ENCODE data around the gene TLE1. TPM values are rescaled to one million over a fixed set of nuclear protein-coding genes. Genes with fewer than 3 reads are reported as not detected.
"Not testable (repeated sequence)": the region's sequence is repeated elsewhere in the genome, so short reads cannot be mapped to it uniquely, and the experiment has no call there.

The TLE1 gene
- total RNA-seq = 34.7 and 40.0 TPM in 2 replicates

DNA sequence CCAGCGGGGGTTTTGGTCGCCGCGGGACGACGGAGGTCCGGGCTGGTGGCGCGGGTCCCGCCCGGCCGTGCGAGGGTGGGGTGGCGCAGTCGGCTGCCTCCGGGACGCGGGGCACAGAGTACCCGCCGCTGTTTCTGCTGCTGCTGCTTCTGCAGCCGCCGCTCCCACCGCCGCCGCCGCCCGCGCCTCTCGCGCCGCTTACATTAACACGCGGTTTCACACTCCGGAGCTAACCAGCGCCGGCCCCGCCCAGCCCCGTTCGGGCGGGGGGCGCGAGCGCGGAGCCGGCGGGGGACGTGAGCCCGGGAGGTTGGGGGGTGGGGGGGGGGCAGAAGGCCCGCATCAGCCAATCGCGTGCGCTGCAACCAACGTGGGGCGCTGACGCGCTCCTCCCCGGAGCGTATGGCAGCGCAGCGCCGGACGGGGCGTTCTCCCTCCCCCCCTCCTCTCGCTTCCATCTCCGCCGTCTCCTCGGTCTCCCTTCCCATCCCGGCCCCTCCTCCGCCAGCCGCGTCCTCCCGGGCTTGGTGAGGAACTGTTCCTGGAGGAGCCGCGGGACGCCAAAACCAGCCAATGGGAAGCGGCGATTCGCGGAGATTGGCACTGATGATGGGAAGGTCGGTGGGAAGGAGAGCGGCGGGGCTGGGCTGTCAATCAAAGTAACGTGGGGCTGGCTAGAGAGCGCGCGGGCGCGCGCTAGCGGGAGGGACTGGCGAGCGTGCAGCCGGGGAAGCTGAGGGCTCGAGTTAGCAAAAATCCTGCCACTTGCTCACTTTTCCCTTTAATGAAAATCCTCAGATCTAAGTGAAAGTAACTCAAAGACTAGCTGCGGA, at the start of gene TLE1:
TLE1 (minus strand) TSS at position 205 of the 833 bp plus-strand sequence. CDS start 1,307 bp downstream, outside the sequence.
- H3K4me3 ChIP-seq (ENCODE audit: low read depth, low read length) = peak within 1 kb of the TSS; percentile 77
- TF ChIP-seq, protein P1, sequence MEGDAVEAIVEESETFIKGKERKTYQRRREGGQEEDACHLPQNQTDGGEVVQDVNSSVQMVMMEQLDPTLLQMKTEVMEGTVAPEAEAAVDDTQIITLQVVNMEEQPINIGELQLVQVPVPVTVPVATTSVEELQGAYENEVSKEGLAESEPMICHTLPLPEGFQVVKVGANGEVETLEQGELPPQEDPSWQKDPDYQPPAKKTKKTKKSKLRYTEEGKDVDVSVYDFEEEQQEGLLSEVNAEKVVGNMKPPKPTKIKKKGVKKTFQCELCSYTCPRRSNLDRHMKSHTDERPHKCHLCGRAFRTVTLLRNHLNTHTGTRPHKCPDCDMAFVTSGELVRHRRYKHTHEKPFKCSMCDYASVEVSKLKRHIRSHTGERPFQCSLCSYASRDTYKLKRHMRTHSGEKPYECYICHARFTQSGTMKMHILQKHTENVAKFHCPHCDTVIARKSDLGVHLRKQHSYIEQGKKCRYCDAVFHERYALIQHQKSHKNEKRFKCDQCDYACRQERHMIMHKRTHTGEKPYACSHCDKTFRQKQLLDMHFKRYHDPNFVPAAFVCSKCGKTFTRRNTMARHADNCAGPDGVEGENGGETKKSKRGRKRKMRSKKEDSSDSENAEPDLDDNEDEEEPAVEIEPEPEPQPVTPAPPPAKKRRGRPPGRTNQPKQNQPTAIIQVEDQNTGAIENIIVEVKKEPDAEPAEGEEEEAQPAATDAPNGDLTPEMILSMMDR (IDR thresholded peaks at IDR 0.05; ENCODE audit: insufficient read depth, low read length, severe bottlenecking) = no peak
- H3K27me3 ChIP-seq (ENCODE audit: control insufficient read depth, insufficient read depth, low read length) = no peaks in the 10 kb centered on the region
- peak; percentile 97 for DNase-seq (ENCODE audit: low read depth)
- peaks cover 2% of the 10 kb centered on the region for H3K36me3 ChIP-seq (ENCODE audit: control insufficient read depth, insufficient read depth, low read length)
- FAIRE-seq = no peak

DNA sequence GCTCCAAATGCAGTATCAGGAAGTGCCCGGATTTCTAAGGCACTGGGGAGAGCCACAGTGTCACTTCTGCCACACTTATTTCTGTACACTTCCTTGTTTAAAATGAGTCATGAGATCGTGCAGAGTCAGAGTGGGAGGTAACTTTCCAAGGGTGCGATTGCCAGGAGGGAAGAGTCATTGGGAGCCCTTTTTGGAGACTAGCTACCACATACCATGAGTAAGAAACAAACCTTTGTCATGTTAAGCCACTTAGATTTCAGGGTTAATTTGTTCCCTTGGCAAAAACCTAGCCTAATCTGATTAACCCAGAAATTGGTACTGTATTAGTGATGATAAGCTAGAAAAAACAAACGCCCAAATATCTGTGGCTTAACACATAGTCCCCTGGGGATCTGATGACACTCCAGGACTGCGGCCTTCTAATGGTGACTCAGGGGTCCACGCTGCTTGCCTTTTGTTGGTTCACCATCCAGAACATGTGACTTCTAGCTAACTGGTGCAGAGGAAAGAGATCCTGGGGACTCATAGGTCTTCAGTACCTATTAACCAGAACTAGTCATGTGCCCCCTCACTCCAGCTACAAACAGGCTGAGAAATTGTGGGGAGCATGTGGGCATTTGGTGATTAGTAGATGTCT, 48.6 kb upstream of the TLE1 start:
- TF ChIP-seq, protein P1 (IDR thresholded peaks at IDR 0.05; ENCODE audit: insufficient read depth, low read length, severe bottlenecking) = no peak
- H3K4me3 ChIP-seq (ENCODE audit: low read depth, low read length) = no peak overlapping the region
- DNase-seq (ENCODE audit: low read depth) = peak; percentile 91
- H3K36me3 ChIP-seq (ENCODE audit: control insufficient read depth, insufficient read depth, low read length) = no peaks in the 10 kb centered on the region
- FAIRE-seq = peak; percentile 66
- no peaks in the 10 kb centered on the region for H3K27me3 ChIP-seq (ENCODE audit: control insufficient read depth, insufficient read depth, low read length)

DNA sequence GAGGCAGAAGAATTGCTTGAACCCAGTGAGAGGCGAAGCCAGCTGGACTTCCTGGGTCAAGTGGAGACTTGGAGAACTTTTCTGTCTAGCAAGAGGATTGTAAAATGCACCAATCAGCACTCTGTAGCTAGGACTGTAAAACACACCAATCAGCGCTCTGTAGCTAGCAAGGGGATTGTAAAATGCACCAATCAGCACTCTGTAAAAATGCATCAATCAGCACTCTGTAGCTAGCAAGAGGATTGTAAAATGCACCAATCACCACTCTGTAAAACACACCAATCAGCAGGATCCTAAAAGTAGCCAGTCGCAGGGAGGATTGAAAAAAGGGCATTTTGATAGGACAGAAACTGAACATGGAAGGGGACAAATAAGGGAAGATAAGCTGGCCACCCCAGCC, 41.2 kb upstream of the TLE1 start:
- DNase-seq (ENCODE audit: low read depth); H3K4me3 ChIP-seq (ENCODE audit: low read depth, low read length); H3K36me3 ChIP-seq (ENCODE audit: control insufficient read depth, insufficient read depth, low read length); H3K27me3 ChIP-seq (ENCODE audit: control insufficient read depth, insufficient read depth, low read length); FAIRE-seq: not testable (repeated sequence)

DNA sequence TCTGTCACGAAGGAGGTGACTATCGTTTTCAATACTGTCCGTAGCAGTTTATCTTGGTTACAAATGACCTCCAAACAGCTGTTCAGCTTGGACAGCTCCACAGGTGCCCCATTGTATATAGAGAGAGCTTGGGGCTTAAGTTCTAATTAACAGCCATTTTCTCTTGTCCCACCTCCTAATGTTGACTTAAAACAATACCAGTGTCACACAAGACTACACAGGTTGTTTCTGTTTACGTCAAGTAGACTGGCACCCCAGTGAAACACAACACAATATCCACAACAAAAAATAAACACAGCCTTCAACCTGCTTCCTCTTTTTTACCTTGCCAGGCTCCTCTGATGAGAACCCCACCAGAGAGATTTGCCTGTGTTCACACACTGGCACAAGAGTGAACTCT, 39.8 kb upstream of the TLE1 start:
- no peaks in the 10 kb centered on the region for H3K36me3 ChIP-seq (ENCODE audit: control insufficient read depth, insufficient read depth, low read length)
- H3K27me3 ChIP-seq (ENCODE audit: control insufficient read depth, insufficient read depth, low read length) = no peaks in the 10 kb centered on the region
- FAIRE-seq (no peak), DNase-seq (ENCODE audit: low read depth) (no peak)
- TF ChIP-seq, protein P1 (IDR thresholded peaks at IDR 0.05; ENCODE audit: insufficient read depth, low read length, severe bottlenecking) = no peak
- H3K4me3 ChIP-seq (ENCODE audit: low read depth, low read length) = no peak overlapping the region

DNA sequence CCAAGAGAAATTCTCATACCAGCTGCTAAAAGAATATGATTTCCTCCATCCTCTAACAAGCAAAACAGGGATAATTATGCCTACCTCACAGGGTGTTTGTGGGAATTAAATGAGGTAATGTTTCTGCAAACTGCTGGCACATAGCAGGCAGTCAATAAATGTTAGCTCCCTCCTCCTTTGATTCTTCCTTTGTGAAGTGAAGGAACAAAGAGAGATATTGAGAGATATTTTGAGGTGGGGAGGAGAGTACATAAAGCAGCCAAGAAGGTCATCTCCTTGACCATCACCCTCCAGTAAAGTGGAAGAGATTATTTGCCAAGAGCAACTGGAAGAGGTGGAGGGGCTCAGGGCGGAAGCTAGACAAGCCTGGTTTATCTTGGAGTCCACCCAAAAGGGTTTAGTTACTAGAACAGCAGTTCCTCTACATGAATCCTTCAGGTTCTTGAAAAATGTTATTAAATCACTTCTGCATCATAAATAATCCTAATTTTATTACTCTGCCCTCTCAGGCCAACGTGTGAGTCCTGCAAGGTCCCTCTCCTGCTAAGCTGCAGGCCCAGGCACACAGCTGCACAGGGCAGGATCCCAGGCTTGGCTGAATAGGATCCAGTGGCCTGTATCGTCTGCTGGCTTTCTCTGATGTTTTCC, 35.0 kb upstream of the TLE1 start:
- TF ChIP-seq, protein P1 (IDR thresholded peaks at IDR 0.05; ENCODE audit: insufficient read depth, low read length, severe bottlenecking) = no peak
- DNase-seq (ENCODE audit: low read depth) (no peak), FAIRE-seq (no peak)
- no peaks in the 10 kb centered on the region for H3K27me3 ChIP-seq (ENCODE audit: control insufficient read depth, insufficient read depth, low read length)
- H3K36me3 ChIP-seq (ENCODE audit: control insufficient read depth, insufficient read depth, low read length) = no peaks in the 10 kb centered on the region
- H3K4me3 ChIP-seq (ENCODE audit: low read depth, low read length) = no peak overlapping the region

DNA sequence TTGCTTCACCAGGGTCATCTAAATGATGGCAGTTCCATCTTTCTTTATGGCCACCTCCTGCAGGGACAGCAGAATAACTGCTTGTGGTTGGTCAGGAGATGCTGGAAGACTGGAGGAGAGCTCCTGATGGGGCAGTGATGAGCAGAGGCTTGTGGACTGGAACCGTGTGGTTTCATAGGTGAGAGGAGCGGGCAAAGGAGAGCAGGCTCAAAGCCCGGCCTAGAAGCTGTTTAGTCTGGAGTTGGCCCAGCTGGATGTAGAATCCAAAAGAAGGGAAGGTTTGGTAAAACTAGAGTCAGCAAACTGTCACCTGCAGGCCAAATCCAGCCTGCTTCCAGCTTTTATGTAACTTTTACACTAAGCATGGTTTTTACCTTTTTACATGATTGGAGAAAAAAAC, 32.9 kb upstream of the TLE1 start:
- no peak for FAIRE-seq
- Histone ChIP-seq H3K4me3 (ENCODE audit: low read depth, low read length) (no peak overlapping the region), H3K36me3 (ENCODE audit: control insufficient read depth, insufficient read depth, low read length) (no peaks in the 10 kb centered on the region), H3K27me3 (ENCODE audit: control insufficient read depth, insufficient read depth, low read length) (no peaks in the 10 kb centered on the region)
- TF ChIP-seq, protein P1 (IDR thresholded peaks at IDR 0.05; ENCODE audit: insufficient read depth, low read length, severe bottlenecking) = no peak
- DNase-seq (ENCODE audit: low read depth) = no peak
